BLaER1 (cell line): ENCODE data around the gene ADGRL1.

Experiments
- H3K27ac ChIP-seq: shearing (Covaris generic); formaldehyde crosslinking; 2 replicates; pipeline ENCODE4 v1.8.1; 2022
- H3K27me3 ChIP-seq: shearing (Covaris generic); formaldehyde crosslinking; 2 replicates; pipeline ENCODE4 v1.8.1; 2022
- H3K36me3 ChIP-seq: shearing (Covaris generic); formaldehyde crosslinking; 2 replicates; pipeline ENCODE4 v1.8.1; 2022
- H3K4me1 ChIP-seq: shearing (Covaris generic); formaldehyde crosslinking; 2 replicates; pipeline ENCODE4 v1.8.1; 2022
- H3K4me2 ChIP-seq: shearing (Covaris generic); formaldehyde crosslinking; 2 replicates; pipeline ENCODE4 v1.8.1; 2022
- H3K4me3 ChIP-seq: shearing (Covaris generic); formaldehyde crosslinking; 2 replicates; pipeline ENCODE4 v1.8.1; 2022
- H3K9ac ChIP-seq: shearing (Covaris generic); formaldehyde crosslinking; 2 replicates; pipeline ENCODE4 v1.8.1; 2022
- H3K9me3 ChIP-seq: shearing (Covaris generic); formaldehyde crosslinking; 2 replicates; pipeline ENCODE4 v1.8.1; 2022
- H4K20me1 ChIP-seq: shearing (Covaris generic); formaldehyde crosslinking; 2 replicates; pipeline ENCODE4 v1.8.1; 2022
- Cebpa-rat ChIP-seq: shearing (Covaris generic); IDR thresholded peaks from 2 replicates; pipeline ENCODE4 v1.8.1; 2022

The ADGRL1 gene

DNA sequence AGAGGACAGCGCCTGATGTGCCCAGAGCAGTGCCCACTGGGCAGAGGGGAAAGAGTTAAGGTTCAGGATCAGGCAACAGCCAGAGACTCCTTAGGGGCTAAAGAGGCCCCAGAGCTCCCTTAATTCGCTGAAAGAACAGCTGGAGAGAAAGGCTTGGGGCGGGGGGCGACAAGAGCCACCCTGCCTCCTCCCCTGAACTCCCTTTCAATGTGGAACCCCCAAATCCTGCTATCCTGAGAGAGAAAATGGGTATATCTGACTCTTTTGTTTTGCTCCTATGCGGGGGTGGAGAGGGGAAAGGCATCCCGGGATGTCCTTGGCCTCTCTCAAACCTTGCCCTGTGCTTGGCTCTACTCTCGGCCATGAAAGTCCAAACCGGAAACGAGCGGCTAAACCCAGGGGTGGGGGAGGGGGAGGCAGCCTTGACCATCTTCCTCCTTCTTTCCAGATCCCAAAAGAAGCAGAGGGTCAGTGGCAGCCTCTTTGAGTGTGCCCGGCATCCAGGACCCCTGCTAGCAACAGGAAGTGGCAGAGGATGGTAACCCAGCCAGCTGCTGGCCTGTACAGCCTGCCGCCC lies 93.1 kb downstream of the ADGRL1 start:
- H3K4me2 ChIP-seq = peak overlapping the region; percentile 44; the same call in 1 of the 2 replicates
- TF ChIP-seq Cebpa-rat = no peak

GRCh38 chr19:14112051-14112808 lies 93.7 kb downstream of the ADGRL1 start:
- Histone ChIP-seq H3K27ac (peak overlapping the region; percentile 26; the same call in 1 of the 2 replicates), H3K4me1 (peaks cover 49% of the 10 kb centered on the region), H4K20me1 (peaks cover 61% of the 10 kb centered on the region), H3K9ac (peak overlapping the region; percentile 46; the same call in 1 of the 2 replicates), H3K4me3 (no peak overlapping the region), H3K9me3 (no peaks in the 10 kb centered on the region), H3K27me3 (no peaks in the 10 kb centered on the region), H3K36me3 (peaks cover 8% of the 10 kb centered on the region; the same call in 1 of the 2 replicates), H3K4me2 (peak overlapping the region; percentile 44)
- no peak for TF ChIP-seq Cebpa-rat

More for the DNA sequence above, 93.1 kb downstream of the ADGRL1 start:
- H3K9ac ChIP-seq = 0 out of 2 replicates have a peak overlapping the region, but pooled peaks have one; percentile 46
- peak overlapping the region; percentile 26; the same call in 1 of the 2 replicates for H3K27ac ChIP-seq
- peaks cover 2% of the 10 kb centered on the region; the same call in 1 of the 2 replicates for H3K36me3 ChIP-seq
- peaks cover 57% of the 10 kb centered on the region for H4K20me1 ChIP-seq
- peaks cover 49% of the 10 kb centered on the region for H3K4me1 ChIP-seq
- no peaks in the 10 kb centered on the region for H3K27me3 ChIP-seq
- no peaks in the 10 kb centered on the region for H3K9me3 ChIP-seq
- no peak overlapping the region for H3K4me3 ChIP-seq

DNA sequence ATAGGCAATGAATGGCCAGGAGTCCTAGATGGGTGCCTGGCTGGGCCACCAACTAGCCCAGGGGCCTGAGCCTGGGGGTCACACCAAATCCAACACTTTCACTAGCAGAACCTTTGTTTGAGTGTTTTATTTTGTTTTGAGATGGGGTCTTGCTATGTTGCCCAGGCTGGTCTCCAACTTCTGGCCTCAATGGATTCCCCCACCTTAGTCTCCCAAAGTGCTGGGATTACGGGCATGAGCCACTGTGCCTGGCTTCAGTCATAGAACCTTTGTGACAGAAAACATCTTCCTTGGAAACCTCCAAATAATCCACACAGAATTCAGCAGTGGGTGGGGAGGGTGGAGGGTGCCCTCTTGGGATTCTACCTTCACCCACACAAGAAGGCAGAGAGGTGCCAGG lies 94.5 kb downstream of the ADGRL1 start:
- peaks cover 11% of the 10 kb centered on the region; the same call in 1 of the 2 replicates for H3K36me3 ChIP-seq
- H3K9ac ChIP-seq = no peak overlapping the region
- no peaks in the 10 kb centered on the region for H3K9me3 ChIP-seq
- H3K4me3 ChIP-seq = no peak overlapping the region
- no peak for TF ChIP-seq Cebpa-rat
- peaks cover 54% of the 10 kb centered on the region for H4K20me1 ChIP-seq
- no peak overlapping the region for H3K4me2 ChIP-seq
- H3K27ac ChIP-seq = no peak overlapping the region
- peaks cover 42% of the 10 kb centered on the region for H3K4me1 ChIP-seq
- no peaks in the 10 kb centered on the region for H3K27me3 ChIP-seq

DNA sequence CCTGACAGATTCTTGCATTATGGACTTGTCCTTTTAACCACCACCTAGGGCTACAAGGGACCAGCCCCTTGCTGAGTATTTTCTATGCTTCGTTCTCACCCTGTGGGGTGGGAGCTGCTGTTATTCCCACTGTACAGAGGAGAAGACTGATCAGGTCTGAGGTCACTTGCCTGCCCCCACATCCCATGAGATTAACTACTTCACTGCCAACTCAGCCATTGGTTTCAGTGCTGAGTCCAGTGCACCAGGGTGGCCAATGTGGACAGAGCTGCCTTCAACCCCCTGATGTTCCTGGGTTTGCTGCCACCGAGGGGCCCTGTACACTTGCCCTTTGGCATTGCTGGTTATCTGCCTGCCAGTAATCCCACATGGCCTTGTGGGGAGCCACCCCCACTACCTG lies 95.3 kb downstream of the ADGRL1 start:
- H3K4me2 ChIP-seq = no peak overlapping the region
- no peak for TF ChIP-seq Cebpa-rat
- no peaks in the 10 kb centered on the region for H3K27me3 ChIP-seq
- H3K27ac ChIP-seq = no peak overlapping the region
- no peak overlapping the region for H3K9ac ChIP-seq
- H3K4me3 ChIP-seq = no peak overlapping the region
- H3K4me1 ChIP-seq = peaks cover 34% of the 10 kb centered on the region
- H3K9me3 ChIP-seq = no peaks in the 10 kb centered on the region
- H4K20me1 ChIP-seq = peaks cover 45% of the 10 kb centered on the region
- peaks cover 19% of the 10 kb centered on the region for H3K36me3 ChIP-seq

- no peak overlapping the region for H3K9ac ChIP-seq
- TF ChIP-seq Cebpa-rat = no peak
- H3K4me1 ChIP-seq = peaks cover 7% of the 10 kb centered on the region
- H3K27ac ChIP-seq = no peak overlapping the region
- H4K20me1 ChIP-seq = peaks cover 21% of the 10 kb centered on the region
- peaks cover 40% of the 10 kb centered on the region for H3K36me3 ChIP-seq
- H3K27me3 ChIP-seq = no peaks in the 10 kb centered on the region
- H3K4me2 ChIP-seq = no peak overlapping the region
- no peak overlapping the region for H3K4me3 ChIP-seq
- H3K9me3 ChIP-seq = no peaks in the 10 kb centered on the region
These were observed 98.1 kb downstream of the ADGRL1 start for GRCh38 chr19:14107581-14108461.

DNA sequence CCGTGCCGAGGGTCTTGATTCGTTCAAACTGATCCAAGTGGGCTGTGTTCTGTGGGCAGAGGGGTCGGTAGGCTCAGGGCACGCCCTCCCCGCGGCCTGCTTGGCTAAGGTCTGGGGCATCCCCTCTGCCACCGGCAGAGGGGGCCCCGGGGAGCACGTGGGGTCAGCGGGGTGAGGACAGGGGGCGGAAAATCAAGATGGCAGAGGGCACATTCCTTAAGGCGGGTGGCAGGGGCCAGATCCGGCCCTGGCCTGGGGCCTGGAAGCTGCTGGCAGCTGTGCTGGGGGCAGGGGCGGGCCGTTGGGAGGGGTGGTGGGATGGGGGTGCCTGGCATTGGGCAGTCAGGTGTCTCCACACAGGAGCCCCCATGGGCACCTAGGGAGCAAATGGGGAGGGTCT lies 99.1 kb downstream of the ADGRL1 start:
- no peaks in the 10 kb centered on the region for H3K27me3 ChIP-seq
- TF ChIP-seq Cebpa-rat = no peak
- no peak overlapping the region for H3K27ac ChIP-seq
- no peak overlapping the region for H3K9ac ChIP-seq
- peaks cover 50% of the 10 kb centered on the region for H3K36me3 ChIP-seq
- H3K4me2 ChIP-seq = no peak overlapping the region
- no peaks in the 10 kb centered on the region for H3K9me3 ChIP-seq
- no peak overlapping the region for H3K4me3 ChIP-seq
- H3K4me1 ChIP-seq = no peaks in the 10 kb centered on the region; the same call in 1 of the 2 replicates
- peaks cover 14% of the 10 kb centered on the region; the same call in 1 of the 2 replicates for H4K20me1 ChIP-seq

DNA sequence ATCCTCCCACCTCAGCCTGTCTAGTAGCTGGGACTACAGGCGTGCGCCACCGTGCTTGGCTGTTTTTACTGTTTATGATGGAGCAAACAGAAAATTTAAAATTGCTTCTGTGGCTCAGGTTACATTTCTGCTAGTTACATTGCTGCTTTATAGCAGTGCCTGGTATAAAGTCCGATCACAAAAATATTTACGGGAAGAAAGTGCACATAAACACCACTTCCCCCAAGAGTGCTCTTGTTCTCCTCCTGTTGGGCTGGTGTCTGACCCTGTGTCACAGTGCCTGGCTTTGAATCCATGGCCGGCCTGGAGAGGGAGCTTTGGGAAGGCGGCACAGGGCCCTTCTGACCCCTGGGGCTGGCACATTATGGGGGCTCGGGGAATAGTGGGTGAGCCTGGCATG lies 100.3 kb downstream of the ADGRL1 start:
- H3K9me3 ChIP-seq = no peaks in the 10 kb centered on the region
- no peak overlapping the region for H3K9ac ChIP-seq
- H3K4me3 ChIP-seq = no peak overlapping the region
- H3K27me3 ChIP-seq = no peaks in the 10 kb centered on the region
- H3K36me3 ChIP-seq = peaks cover 61% of the 10 kb centered on the region
- no peak for TF ChIP-seq Cebpa-rat
- no peak overlapping the region for H3K27ac ChIP-seq
- H3K4me1 ChIP-seq = no peaks in the 10 kb centered on the region; the same call in 1 of the 2 replicates
- H4K20me1 ChIP-seq = peaks cover 8% of the 10 kb centered on the region; the same call in 1 of the 2 replicates
- H3K4me2 ChIP-seq = no peak overlapping the region

- Histone ChIP-seq H3K36me3 (peaks cover 69% of the 10 kb centered on the region), H4K20me1 (peaks cover 8% of the 10 kb centered on the region; the same call in 1 of the 2 replicates), H3K27me3 (no peaks in the 10 kb centered on the region), H3K4me2 (no peak overlapping the region), H3K9ac (no peak overlapping the region), H3K27ac (no peak overlapping the region), H3K4me1 (no peaks in the 10 kb centered on the region), H3K9me3 (no peaks in the 10 kb centered on the region), H3K4me3 (no peak overlapping the region)
- TF ChIP-seq Cebpa-rat = no peak
These were observed 102.7 kb downstream of the ADGRL1 start for GRCh38 chr19:14103310-14103709.

GRCh38 chr19:14102756-14103155 lies 103.2 kb downstream of the ADGRL1 start:
- Histone ChIP-seq H3K4me3 (no peak overlapping the region), H3K9me3 (no peaks in the 10 kb centered on the region), H3K4me2 (no peak overlapping the region), H4K20me1 (peaks cover 4% of the 10 kb centered on the region; the same call in 1 of the 2 replicates), H3K9ac (no peak overlapping the region), H3K27me3 (no peaks in the 10 kb centered on the region), H3K4me1 (no peaks in the 10 kb centered on the region), H3K36me3 (peaks cover 70% of the 10 kb centered on the region), H3K27ac (no peak overlapping the region)
- TF ChIP-seq Cebpa-rat = no peak
